HG03103 (cell line): ENCODE results near the gene RASSF5.

ENCODE experiments used
- ATAC-seq: cut with Tn5 transposase; IDR thresholded peaks from one replicate; pipeline ENCODE4 v1.9.1; 2021; ENCODE audit warnings: low read depth; ENCODE audit not compliant: unreplicated experiment

The RASSF5 gene

DNA sequence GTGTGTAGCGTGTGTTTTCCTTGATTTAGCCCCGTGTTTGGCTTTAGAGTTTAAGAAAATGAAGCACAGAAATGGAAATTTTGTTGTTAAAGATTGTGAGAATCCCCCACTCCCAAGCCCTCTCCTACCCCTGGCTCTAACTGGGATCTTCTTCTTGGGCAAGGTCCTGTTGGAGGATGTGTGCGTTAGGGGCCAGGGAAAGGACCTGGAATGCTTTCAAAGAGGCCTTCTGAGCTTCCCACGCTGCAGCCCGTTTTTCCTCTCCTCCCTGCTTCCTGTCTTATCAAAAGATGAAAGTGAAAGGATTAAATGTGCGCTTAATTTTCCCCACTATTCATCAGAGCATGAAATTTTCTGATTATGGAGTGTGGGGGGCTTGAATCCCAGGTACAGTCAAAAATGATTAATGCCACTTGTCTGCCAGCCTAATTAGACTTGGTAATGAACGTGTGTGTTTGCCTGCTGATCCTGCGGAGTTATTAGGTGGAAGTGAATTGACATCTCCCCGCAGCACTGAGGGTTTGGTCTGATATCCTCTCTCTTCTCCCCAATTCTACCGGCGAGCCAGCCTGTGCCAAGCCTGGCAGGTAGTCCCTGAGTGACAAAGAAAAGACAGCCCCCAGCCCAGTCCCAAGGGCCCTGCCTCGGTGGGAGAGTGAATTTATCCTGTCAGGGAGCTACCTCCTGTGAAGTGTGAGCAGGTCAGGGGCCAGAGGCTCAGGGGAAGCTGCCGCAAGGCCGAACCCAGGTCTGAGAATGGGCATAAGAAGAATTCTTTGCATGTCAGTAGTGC lies 4.9 kb downstream of the RASSF5 start:
- no peak for ATAC-seq

DNA sequence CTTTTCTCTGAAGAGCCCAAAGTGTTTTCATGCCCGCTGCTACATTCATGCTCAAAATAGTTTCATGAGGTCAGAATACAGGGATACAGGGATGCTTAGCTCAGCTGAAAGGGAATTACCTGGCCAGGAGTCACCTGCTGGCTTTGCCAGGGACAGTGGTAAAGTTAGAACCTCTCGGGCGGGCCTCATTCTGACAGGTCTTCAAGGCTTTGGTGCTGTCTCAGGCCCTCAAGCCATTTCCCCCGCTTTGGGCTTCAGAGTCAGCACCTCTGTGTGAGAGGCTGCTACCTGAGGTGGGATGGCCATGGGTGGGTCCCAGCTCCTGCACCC lies 5.5 kb downstream of the RASSF5 start:
- ATAC-seq, result no peak

DNA sequence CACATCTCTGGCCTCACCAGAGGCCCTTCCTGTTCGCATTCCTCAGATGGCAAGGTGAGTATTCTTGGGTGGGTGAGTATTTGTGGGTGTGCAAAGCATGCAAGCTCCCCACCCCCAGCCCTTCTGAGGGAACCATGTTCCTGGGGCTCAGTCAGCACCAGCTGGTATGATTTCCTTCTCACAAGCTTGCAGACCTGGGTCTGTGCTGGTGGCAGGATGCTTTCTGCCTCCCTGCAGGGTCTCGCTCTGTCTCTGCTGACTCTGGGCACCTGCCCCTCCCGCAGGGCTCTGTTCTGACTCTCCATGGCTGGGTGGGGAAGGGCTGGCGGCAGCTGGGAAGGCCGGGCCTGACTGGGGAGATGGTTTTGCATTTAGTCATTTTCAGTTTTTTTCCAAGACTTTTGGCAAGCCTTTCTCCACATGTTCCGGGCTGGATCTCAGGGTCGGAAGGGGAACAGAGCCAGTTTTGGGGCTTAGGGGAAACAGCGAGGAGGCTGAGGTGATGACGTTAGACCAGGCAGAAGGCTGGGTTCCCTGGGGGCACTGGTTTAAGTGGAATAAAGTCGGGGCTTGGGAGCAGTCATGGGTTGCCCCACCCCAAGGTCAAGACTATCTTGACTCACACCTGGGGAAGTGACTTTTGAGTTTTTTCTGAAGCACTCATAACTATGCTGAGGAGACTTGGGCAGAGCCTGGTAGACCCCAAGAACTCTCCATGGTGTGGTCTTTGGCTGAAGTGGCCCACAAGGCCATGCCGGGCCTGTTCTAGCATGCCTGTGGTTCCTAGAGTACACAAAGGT lies 6.2 kb downstream of the RASSF5 start:
- no peak for ATAC-seq

DNA sequence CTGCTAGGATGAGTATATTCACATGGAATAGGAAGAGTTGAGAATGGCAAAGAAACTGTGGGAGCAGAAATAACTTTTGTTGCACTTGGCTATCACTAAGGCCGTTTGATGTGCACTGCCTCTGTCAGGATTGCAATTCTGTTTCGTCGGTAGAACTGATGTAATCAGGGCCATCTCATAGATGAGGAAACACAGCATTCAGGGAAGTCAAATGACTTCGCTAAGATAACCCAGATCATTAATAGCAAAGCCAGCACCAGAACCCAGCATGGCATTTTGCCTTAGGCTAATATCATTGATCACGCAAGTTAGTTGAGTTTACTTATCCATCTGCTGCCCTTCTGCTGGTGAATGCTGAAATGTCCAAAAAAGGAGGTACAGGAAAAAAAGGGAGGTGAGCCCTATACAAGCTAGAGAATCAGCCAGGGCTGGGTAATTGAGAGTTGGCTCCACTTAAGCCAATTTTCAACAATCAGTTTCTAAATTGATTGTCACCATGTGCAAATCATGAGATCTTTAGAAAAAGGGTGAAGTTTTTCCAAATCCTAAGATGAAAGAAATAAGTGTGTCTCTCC lies 7.6 kb downstream of the RASSF5 start:
- ATAC-seq, result no peak

DNA sequence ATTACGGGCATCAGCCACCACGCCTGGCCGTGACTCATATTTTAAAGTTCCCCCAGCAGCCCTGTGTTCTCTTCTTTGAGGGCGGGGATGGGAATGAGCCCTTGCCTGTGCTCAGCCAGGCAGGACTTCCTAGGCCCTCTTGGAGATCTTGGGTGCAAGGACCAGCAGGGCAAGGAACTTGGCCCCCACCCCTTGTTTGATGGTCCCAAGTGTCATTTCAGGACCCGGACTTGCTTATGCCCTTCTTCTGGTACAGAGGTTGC lies 9.3 kb downstream of the RASSF5 start:
- ATAC-seq, result no peak

DNA sequence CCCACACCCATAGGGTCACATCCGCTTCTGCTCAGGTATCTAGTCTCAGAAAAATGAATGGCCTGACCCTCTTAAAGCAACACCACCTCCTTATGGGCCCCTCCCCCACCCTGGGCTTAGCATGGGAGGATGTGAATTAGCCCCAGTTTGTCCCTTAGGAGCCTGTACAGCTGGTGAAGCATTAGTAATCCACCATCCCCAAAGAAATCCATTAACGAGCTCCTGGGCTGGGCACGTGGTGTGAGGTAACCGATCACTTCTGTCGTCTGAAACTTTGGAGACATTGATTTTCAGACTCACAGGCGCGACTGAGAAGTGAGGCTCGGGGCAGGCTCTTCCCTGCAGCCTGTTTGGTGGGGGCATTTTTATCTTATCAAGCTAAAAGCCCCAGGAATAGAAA lies 10.5 kb downstream of the RASSF5 start:
- no peak for ATAC-seq

DNA sequence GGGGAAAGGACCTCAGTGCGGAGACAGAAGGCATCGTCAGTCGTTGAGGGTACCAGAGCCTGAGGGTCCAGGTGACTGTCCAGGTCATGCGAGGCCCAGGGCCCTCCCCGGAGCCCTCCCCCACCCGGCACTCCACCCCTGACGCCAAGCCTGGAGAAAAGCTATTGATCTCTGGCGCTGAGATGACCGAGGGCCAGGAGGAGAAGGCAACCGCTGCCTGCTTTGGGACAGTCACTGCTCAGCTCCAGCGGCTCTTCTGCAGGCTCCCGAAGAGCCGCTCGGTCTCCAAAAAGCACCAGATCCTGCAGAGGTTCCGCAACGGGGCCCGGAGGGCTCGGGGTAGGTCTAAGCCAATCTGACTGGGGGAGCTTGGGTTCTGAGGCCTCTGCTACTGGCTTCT lies 10.9 kb downstream of the RASSF5 start:
- no peak for ATAC-seq

DNA sequence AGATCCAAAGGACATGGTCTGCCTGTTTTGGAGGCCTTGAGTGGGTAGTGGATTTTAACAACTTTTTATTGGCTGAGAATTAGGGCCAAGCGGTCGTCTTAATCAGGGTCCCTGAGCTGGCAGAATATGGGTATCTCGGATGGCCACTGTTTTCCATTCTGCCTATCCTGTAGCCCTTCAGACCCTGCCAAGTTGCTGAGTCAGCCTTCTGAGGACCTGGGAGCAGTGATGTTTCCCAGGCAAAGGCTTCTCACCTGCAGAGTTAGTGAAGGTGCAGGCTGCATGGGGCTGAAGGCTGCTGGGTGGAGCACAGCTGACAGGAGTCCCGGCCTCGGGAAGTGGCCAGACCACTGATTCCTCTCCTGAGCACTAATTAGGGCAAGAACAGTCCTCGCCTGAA lies 11.4 kb downstream of the RASSF5 start:
- ATAC-seq, result no peak

DNA sequence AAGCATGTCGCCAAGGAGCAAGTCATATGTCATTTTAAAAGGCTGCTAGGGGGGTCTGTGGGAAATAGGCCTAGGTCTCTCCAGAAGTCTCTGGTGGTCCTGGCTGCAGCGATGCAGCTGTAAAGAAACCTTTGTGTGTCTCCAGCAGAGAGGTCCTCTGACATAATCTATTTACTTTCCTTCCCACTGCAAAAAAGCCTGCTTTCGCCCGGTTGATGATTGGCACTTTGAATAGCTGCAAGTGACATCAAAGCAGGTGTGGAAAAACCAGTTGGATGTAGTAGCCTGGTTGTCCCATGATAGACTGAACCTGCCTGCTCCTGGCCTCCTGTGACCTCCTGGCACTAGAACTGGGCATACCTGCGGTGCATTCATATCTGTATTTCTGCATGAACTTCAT lies 13.8 kb downstream of the RASSF5 start:
- no peak for ATAC-seq

DNA sequence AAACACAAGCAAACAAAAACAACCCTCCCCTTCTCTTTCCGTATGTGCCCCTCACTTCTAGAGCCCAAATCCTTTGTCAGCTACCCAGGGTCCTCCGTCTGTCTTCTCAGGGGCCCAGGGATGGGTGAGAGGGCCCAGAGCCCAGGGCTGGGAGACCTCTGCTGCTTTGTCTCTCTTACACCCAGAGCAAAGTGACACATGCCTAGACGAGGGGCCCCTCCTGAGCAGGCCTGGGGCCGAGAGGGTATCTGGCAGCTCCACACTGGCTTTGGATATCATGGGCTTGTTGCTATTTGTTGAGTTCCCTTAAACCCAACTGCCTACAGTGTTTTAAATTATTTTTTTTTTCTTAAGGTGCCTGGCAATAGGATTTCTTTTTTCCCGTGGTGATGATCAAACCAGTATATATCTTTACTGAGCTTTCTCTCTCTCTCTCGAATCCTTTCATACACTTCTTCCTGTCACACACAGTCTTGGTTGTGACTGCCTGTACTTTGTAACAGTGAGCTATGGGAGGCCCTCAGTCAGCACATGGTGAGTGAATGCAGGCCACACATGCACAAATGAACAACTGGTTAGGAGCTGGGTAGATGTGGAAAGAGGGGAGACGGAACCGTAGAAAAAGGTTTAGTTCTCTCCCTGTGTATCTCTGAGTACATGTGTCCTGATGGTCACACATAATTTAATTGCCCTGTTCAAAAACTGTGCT lies 14.5 kb downstream of the RASSF5 start:
- no peak for ATAC-seq

DNA sequence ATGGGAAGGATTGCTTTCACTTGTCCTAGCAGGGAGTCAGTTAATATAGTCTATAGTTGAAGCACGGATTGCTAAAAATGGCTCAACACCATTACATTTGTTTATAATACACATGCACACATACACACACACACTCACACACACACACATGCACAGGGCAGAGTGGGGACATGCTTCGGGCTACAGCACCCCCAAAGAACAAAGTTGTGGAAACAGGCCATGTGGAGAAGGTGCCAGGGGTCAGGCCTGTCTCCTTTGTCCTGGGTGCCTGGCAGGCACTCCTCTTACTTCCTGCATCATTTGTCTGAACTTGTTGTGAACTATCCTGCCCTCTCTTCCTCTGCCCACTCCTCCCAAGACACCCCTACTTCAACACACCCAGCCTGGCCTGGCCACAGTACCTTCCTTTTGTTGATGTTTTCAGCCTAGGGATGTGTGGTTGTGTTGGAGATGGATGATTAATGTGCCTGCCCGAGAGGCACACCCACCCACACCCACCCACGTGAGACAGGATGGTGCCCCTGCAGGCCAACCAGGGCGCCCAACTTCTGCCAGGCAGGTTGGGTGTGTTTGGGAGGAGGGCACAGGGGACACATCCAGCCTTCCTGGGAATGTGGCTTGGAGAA lies 17.5 kb downstream of the RASSF5 start:
- no peak for ATAC-seq

DNA sequence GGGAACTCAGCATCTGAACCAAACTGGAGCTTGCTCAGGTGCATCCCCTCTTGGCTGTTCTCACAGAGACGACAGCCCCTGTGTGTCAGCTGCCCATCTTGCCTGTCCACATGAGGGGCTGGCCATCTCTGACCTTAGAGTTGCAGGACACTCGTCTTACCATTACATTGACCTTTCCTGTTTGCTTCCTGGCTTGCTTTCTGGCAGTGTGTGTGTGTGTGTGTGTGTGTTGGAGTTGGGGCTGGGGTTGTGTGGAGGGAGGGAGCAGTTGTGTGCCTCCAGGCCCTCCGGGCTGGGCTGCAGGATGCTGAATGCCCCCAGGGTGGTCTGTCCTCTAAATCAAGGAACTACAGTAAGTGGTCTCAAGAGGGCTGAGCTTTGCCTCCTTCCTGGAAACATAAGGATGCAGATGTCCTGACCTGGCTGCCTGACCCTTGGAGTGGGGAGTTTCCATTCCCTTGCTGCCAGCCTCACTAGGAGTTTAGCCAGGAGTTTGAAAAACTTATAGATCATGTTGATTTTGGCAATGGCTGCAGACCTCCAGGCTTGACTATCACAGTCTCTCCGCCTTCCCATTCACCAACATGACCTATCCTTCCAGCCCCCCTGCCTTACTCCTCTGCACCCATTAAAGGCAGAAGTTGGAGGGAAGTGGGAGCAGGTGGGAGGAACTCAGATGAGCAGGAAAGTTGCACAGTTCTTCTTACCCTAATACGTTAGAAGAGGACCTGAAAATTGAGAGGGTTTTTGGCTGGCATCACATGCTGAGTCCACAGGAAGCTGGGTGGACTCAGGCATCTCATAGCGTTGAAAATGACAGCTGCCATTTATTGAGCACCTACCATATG lies 19.0 kb downstream of the RASSF5 start:
- no peak for ATAC-seq

DNA sequence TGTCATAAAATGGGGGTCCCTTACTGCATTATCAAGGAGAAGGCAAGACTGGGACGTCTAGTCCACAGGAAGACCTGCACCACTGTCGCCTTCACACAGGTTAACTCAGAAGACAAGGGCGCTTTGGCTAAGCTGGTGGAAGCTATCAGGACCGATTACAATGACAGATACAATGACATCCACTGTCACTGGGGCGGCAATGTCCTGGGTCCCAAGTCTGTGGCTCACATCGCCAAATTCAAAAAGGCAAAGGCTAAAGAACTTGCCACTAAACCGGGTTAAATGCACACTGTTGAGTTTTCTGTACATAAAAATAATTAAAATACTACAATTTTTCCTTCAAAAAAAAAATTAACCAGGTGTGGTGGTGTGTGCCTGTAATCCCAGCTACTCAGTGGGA lies 22.1 kb downstream of the RASSF5 start:
- ATAC-seq, result no peak

DNA sequence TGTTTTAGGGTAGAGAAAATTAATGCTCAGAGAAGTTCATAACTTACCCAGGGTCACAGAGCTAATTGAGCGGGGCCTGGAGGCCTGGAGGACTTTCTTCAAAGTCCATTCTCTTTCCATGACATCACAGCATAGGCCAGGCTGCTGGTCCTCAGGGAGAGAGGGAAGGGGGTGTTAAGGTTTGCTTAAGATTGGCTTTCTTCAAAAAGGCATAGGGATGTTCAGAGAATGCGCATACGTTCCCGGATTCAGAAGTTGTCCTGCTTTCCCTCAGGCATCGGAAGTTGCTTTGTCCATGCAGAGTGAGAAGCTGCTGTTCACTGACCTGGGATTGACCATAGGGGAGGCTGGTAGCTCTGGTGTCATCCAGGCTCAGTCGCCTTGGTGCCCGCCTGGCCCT lies 25.0 kb downstream of the RASSF5 start:
- ATAC-seq, result no peak

DNA sequence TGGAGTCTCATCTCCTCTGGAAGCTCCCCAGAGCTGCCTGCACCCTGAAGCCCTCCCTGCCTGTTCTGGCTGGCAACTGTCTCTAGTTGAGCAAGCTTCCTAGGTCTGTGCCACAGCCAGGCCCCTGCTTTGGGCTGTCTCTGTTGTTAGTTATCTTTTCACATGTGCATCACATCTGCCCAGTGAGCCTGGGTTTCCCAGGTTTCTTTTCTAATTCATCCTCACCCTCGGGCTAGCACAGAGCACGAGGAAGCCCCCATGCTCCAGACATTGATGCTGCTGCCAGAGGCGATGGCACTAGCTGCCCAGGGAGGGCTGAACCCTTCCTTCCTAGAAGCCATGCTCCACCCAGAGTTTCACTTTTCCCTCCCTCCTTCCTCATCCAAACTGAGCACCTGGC lies 27.2 kb downstream of the RASSF5 start:
- no peak for ATAC-seq

DNA sequence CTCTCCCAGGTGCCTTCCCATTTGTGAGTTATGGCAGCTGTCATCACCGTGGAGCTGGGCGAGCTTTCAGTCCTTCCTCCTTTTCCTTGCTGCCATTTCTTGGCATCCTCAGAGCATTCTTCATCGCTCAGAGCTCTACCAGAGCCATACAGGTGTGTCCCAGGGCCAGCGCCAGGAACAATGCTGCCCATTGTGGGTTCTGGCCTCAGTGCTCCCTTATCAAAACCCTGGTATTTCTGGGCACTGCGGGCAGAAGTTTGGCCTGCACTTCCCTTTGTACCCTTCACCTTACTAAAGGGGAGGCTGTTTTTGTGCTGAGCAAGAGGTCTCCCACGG lies 28.5 kb downstream of the RASSF5 start:
- ATAC-seq, result no peak

DNA sequence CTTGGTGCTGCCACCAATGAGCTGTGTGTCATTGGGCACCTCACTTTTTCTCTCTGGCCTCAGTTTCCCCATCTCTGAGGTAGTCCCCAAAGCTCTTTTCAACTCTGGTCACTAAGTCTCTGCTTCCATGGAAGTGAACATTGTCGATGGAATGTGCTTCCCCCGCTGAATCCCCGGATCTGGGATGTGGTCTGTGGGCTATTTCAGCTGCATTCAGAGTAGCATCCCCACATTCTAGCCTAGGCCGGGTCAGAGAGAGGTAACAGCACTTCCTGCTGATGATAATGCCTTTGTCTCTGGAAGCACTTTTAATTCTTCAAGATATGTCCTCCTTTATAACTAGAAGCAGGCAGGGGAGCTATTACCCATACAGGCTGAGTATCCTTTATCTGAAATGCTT lies 29.8 kb downstream of the RASSF5 start:
- ATAC-seq, result no peak

DNA sequence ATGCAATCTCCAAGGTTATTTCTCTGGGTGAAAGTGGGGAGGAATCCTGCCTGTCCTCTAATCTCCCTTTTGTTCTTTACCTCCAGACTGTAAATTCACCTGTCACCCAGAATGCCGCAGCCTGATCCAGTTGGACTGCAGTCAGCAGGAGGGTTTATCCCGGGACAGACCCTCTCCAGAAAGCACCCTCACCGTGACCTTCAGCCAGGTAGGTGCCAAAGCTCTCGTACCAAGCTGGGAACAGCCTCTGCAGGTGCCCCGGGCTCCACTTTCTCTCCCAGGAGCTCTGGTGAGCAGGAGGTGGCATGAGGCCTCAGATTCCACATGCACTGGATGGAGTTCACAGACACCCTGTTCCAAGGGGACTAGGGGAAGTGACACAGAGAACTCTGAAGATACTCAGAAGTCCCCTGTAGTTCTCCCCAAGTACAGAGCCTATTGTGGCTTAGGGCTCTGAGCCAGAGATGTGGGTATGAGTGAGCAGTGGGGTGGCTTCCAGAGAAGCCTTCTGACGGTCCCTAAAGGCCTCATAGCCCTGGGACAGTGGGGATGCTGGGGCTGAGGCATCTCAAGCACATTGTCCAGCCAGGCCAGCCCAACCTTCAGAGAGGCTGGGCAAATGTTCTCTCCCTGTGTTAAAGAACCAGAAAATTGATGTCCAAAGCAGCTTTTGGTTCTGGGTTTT lies 30.9 kb downstream of the RASSF5 start:
- ATAC-seq, result no peak

DNA sequence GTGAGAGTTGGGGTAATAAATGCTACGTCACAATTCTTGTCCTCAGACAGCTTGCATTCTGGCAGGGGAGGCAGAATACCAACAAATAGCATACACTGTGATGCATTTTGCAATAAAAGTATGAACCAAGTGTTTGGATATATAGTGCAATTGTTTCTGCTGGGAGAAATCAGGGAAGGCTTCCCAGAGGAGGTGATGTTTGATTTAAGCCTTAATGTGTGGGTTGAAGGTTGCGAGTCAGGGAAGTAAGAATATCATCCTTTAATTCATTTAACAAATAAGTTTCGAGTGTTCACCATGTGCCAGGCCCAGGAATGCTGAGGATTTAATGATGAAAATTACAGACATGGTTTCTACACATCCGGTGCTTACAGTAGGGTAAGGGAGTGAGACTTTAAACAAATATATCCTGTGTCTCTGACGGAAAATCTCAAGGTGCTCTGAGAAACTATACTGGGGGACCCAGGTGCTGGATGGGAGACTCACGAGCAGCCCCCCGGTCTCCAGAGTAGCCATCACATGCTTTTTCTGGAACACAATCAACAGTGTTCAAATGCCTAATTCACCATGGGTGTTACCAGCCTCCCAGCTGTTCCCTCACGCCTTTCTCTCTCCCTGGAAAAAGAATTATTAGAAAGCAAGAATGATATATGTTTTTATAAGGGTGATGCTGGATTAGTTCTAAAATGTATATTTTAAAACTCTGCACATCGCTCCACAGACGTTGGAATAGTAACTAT lies 31.7 kb downstream of the RASSF5 start:
- no peak for ATAC-seq
